Measurements from ENCODE around the gene COPS8. TPM values are rescaled to one million over a fixed set of nuclear protein-coding genes. Genes with fewer than 3 reads are reported as not detected.

COPS8 gene
- total RNA-seq, 2 experiments from 2014 or later, result 67.8 to 69.2 TPM

- no peaks in the 10 kb centered on the region for H3K27me3 Mint-ChIP-seq (ENCODE audit: low read depth)
- intact Hi-C loops (cut with micrococcal nuclease), result no loop called here
- H3K4me3 Mint-ChIP-seq, result no peak overlapping the region
- no peaks in the 10 kb centered on the region for H3K36me3 Mint-ChIP-seq (ENCODE audit: low read depth)
- no peak for DNase-seq
- H3K27ac Mint-ChIP-seq, result no peak overlapping the region
- no peaks in the 10 kb centered on the region for H3K4me1 Mint-ChIP-seq (ENCODE audit: low read depth)
- CTCF ChIA-PET, result no interaction called here
- no peaks in the 10 kb centered on the region for H3K9me3 Mint-ChIP-seq
These were observed 33.0 kb downstream of the COPS8 start for GRCh38 chr2:237118561-237119155.

GRCh38 chr2:237120916-237121315 is 35.2 kb downstream of the COPS8 start:
- Mint-ChIP-seq H3K27me3 (ENCODE audit: low read depth) (no peaks in the 10 kb centered on the region), H3K4me1 (ENCODE audit: low read depth) (no peaks in the 10 kb centered on the region), H3K36me3 (ENCODE audit: low read depth) (no peaks in the 10 kb centered on the region), H3K4me3 (no peak overlapping the region), H3K9me3 (no peaks in the 10 kb centered on the region), H3K27ac (no peak overlapping the region)
- intact Hi-C loops (cut with micrococcal nuclease), result loop anchor here (10.0 kb wide), 1 partner anchor 454 kb away; no protein-coding TSS in a partner anchor
- CTCF ChIA-PET, result interaction anchor here (2.3 kb wide), 1 partner anchor 13 kb away, joined by 16 read pairs; no protein-coding TSS in a partner anchor
- DNase-seq, result no peak

GRCh38 chr2:237121321-237121720 is 35.6 kb downstream of the COPS8 start:
- CTCF ChIA-PET, result interaction anchor here (1.1 to 2.3 kb wide), 3 partner anchors 13 to 35 kb away, joined by 3 to 16 read pairs (median 3); no protein-coding TSS in a partner anchor
- Mint-ChIP-seq H3K27ac (no peak overlapping the region), H3K9me3 (no peaks in the 10 kb centered on the region), H3K4me1 (ENCODE audit: low read depth) (no peaks in the 10 kb centered on the region), H3K27me3 (ENCODE audit: low read depth) (no peaks in the 10 kb centered on the region), H3K4me3 (no peak overlapping the region), H3K36me3 (ENCODE audit: low read depth) (no peaks in the 10 kb centered on the region)
- no peak for DNase-seq
- intact Hi-C loops (cut with micrococcal nuclease), result loop anchor here (10.0 kb wide), 1 partner anchor 453 kb away; no protein-coding TSS in a partner anchor

- CTCF ChIA-PET, result interaction anchor here (1.1 to 2.3 kb wide), 5 partner anchors 12 to 450 kb away, joined by 3 to 16 read pairs (median 3); no protein-coding TSS in a partner anchor
- peak; percentile 78 for DNase-seq
- Mint-ChIP-seq H3K27me3 (ENCODE audit: low read depth) (no peaks in the 10 kb centered on the region), H3K36me3 (ENCODE audit: low read depth) (no peaks in the 10 kb centered on the region), H3K4me1 (ENCODE audit: low read depth) (no peaks in the 10 kb centered on the region), H3K27ac (no peak overlapping the region), H3K9me3 (no peaks in the 10 kb centered on the region), H3K4me3 (no peak overlapping the region)
- intact Hi-C loops (cut with micrococcal nuclease), result loop anchor here (1.0 to 10.0 kb wide), 2 partner anchors 353 to 453 kb away; no protein-coding TSS in a partner anchor
These were observed 36.6 kb downstream of the COPS8 start for GRCh38 chr2:237122214-237122666.

GRCh38 chr2:237124820-237125219 is 39.1 kb downstream of the COPS8 start:
- no peaks in the 10 kb centered on the region for H3K27me3 Mint-ChIP-seq (ENCODE audit: low read depth)
- H3K9me3 Mint-ChIP-seq, result no peaks in the 10 kb centered on the region
- no peak overlapping the region for H3K27ac Mint-ChIP-seq
- CTCF ChIA-PET, result no interaction called here
- H3K4me3 Mint-ChIP-seq, result no peak overlapping the region
- intact Hi-C loops (cut with micrococcal nuclease), result loop anchor here (10.0 kb wide), 1 partner anchor 450 kb away; no protein-coding TSS in a partner anchor
- no peaks in the 10 kb centered on the region for H3K4me1 Mint-ChIP-seq (ENCODE audit: low read depth)
- no peak for DNase-seq
- no peaks in the 10 kb centered on the region for H3K36me3 Mint-ChIP-seq (ENCODE audit: low read depth)

- H3K4me1 Mint-ChIP-seq (ENCODE audit: low read depth), result no peaks in the 10 kb centered on the region
These were observed 40.3 kb downstream of the COPS8 start for GRCh38 chr2:237125967-237126366.

GRCh38 chr2:237126519-237127174 is 41.0 kb downstream of the COPS8 start:
- H3K36me3 Mint-ChIP-seq (ENCODE audit: low read depth), result no peaks in the 10 kb centered on the region
- no peak overlapping the region for H3K27ac Mint-ChIP-seq
- DNase-seq, result no peak
- H3K9me3 Mint-ChIP-seq, result no peaks in the 10 kb centered on the region
- intact Hi-C loops (cut with micrococcal nuclease), result loop anchor here (10.0 kb wide), 1 partner anchor 448 kb away; no protein-coding TSS in a partner anchor
- H3K4me3 Mint-ChIP-seq, result no peak overlapping the region
- no peaks in the 10 kb centered on the region for H3K27me3 Mint-ChIP-seq (ENCODE audit: low read depth)
- H3K4me1 Mint-ChIP-seq (ENCODE audit: low read depth), result no peaks in the 10 kb centered on the region
- CTCF ChIA-PET, result no interaction called here

More at GRCh38 chr2:237125967-237126366, 40.3 kb downstream of the COPS8 start:
- CTCF ChIA-PET, result no interaction called here
- intact Hi-C loops (cut with micrococcal nuclease), result loop anchor here (10.0 kb wide), 1 partner anchor 449 kb away; no protein-coding TSS in a partner anchor
- Mint-ChIP-seq H3K27me3 (ENCODE audit: low read depth) (no peaks in the 10 kb centered on the region), H3K9me3 (no peaks in the 10 kb centered on the region), H3K36me3 (ENCODE audit: low read depth) (no peaks in the 10 kb centered on the region), H3K4me3 (no peak overlapping the region), H3K27ac (no peak overlapping the region)
- DNase-seq, result no peak

GRCh38 chr2:237128026-237128703 is 42.5 kb downstream of the COPS8 start:
- Mint-ChIP-seq H3K27me3 (ENCODE audit: low read depth) (no peaks in the 10 kb centered on the region), H3K9me3 (no peaks in the 10 kb centered on the region), H3K4me1 (ENCODE audit: low read depth) (no peaks in the 10 kb centered on the region), H3K36me3 (ENCODE audit: low read depth) (no peaks in the 10 kb centered on the region), H3K27ac (no peak overlapping the region), H3K4me3 (no peak overlapping the region)
- intact Hi-C loops (cut with micrococcal nuclease), result loop anchor here (1.0 to 10.0 kb wide), 3 partner anchors 27 to 447 kb away; partner anchors contain the start of gene COPS8
- CTCF ChIA-PET, result interaction anchor here (0.5 kb wide), 1 partner anchor 337 kb away, joined by 3 read pairs; no protein-coding TSS in a partner anchor
- DNase-seq, result peak; percentile 86

- CTCF ChIA-PET, result no interaction called here
- no peak overlapping the region for H3K27ac Mint-ChIP-seq
- no peaks in the 10 kb centered on the region for H3K36me3 Mint-ChIP-seq (ENCODE audit: low read depth)
- no peaks in the 10 kb centered on the region for H3K27me3 Mint-ChIP-seq (ENCODE audit: low read depth)
- no peaks in the 10 kb centered on the region for H3K4me1 Mint-ChIP-seq (ENCODE audit: low read depth)
- no peak overlapping the region for H3K4me3 Mint-ChIP-seq
- H3K9me3 Mint-ChIP-seq, result no peaks in the 10 kb centered on the region
- no peak for DNase-seq
- intact Hi-C loops (cut with micrococcal nuclease), result loop anchor here (1.0 to 10.0 kb wide), 3 partner anchors 26 to 446 kb away; partner anchors contain the start of gene COPS8
These were observed 43.3 kb downstream of the COPS8 start for GRCh38 chr2:237128845-237129592.

- CTCF ChIA-PET, result no interaction called here
- intact Hi-C loops (cut with micrococcal nuclease), result loop anchor here (2.0 to 10.0 kb wide), 2 partner anchors 45 to 445 kb away; partner anchors contain the start of gene COPS8
- Mint-ChIP-seq H3K4me1 (ENCODE audit: low read depth) (no peaks in the 10 kb centered on the region), H3K27ac (no peak overlapping the region), H3K9me3 (no peaks in the 10 kb centered on the region), H3K27me3 (ENCODE audit: low read depth) (no peaks in the 10 kb centered on the region), H3K4me3 (no peak overlapping the region), H3K36me3 (ENCODE audit: low read depth) (no peaks in the 10 kb centered on the region)
- no peak for DNase-seq
These were observed 44.1 kb downstream of the COPS8 start for GRCh38 chr2:237129625-237130263.

- intact Hi-C loops (cut with micrococcal nuclease), result no loop called here
- no peaks in the 10 kb centered on the region for H3K4me1 Mint-ChIP-seq (ENCODE audit: low read depth)
- H3K27me3 Mint-ChIP-seq (ENCODE audit: low read depth), result no peaks in the 10 kb centered on the region
- CTCF ChIA-PET, result no interaction called here
- no peaks in the 10 kb centered on the region for H3K36me3 Mint-ChIP-seq (ENCODE audit: low read depth)
- DNase-seq, result no peak
- H3K27ac Mint-ChIP-seq, result no peak overlapping the region
- H3K9me3 Mint-ChIP-seq, result no peaks in the 10 kb centered on the region
- H3K4me3 Mint-ChIP-seq, result no peak overlapping the region
These were observed 45.1 kb downstream of the COPS8 start for GRCh38 chr2:237130562-237131421.
